ENCODE results near the gene PPP1R18.

The PPP1R18 gene

GRCh38 chr6:30655743-30656094 is 30.7 kb downstream of the PPP1R18 start:
- no peak overlapping the region for H3K4me3 ChIP-seq (replicated peaks; ENCODE audit: low read depth, low read length)
- no peak for DNase-seq (ENCODE audit: extremely low read depth, insufficient read length)
- peaks cover 49% of the 10 kb centered on the region for H3K36me3 ChIP-seq (ENCODE audit: control insufficient read depth, insufficient read depth, low read length)

GRCh38 chr6:30654798-30655742 is 31.4 kb downstream of the PPP1R18 start:
- TF ChIP-seq CTCF (IDR thresholded peaks at IDR 0.05; ENCODE audit: insufficient read depth, low read length, poor library complexity, severe bottlenecking), result no peak
- Histone ChIP-seq H3K36me3 (ENCODE audit: control insufficient read depth, insufficient read depth, low read length) (peaks cover 45% of the 10 kb centered on the region), H3K4me3 (replicated peaks; ENCODE audit: low read depth, low read length) (no peak overlapping the region), H3K27me3 (replicated peaks; ENCODE audit: control insufficient read depth, insufficient read depth, low read length) (no peaks in the 10 kb centered on the region)
- DNase-seq (ENCODE audit: extremely low read depth, insufficient read length), result no peak

More at GRCh38 chr6:30655743-30656094, 30.7 kb downstream of the PPP1R18 start:
- no peaks in the 10 kb centered on the region for H3K27me3 ChIP-seq (replicated peaks; ENCODE audit: control insufficient read depth, insufficient read depth, low read length)
- no peak for TF ChIP-seq CTCF (IDR thresholded peaks at IDR 0.05; ENCODE audit: insufficient read depth, low read length, poor library complexity, severe bottlenecking)

GRCh38 chr6:30651143-30651542 is 35.3 kb downstream of the PPP1R18 start:
- no peaks in the 10 kb centered on the region for H3K27me3 ChIP-seq (replicated peaks; ENCODE audit: control insufficient read depth, insufficient read depth, low read length)
- TF ChIP-seq CTCF (IDR thresholded peaks at IDR 0.05; ENCODE audit: insufficient read depth, low read length, poor library complexity, severe bottlenecking), result no peak
- no peak overlapping the region for H3K4me3 ChIP-seq (replicated peaks; ENCODE audit: low read depth, low read length)
- peaks cover 29% of the 10 kb centered on the region for H3K36me3 ChIP-seq (ENCODE audit: control insufficient read depth, insufficient read depth, low read length)
- DNase-seq (ENCODE audit: extremely low read depth, insufficient read length), result no peak

- peak overlapping the region; percentile 95 for H3K4me3 ChIP-seq (replicated peaks; ENCODE audit: low read depth, low read length)
- peaks cover 14% of the 10 kb centered on the region for H3K36me3 ChIP-seq (ENCODE audit: control insufficient read depth, insufficient read depth, low read length)
- no peak for TF ChIP-seq CTCF (IDR thresholded peaks at IDR 0.05; ENCODE audit: insufficient read depth, low read length, poor library complexity, severe bottlenecking)
- DNase-seq (ENCODE audit: extremely low read depth, insufficient read length), result peak; percentile 85
- no peaks in the 10 kb centered on the region for H3K27me3 ChIP-seq (replicated peaks; ENCODE audit: control insufficient read depth, insufficient read depth, low read length)
Measured at GRCh38 chr6:30647242-30648116, 39.0 kb downstream of the PPP1R18 start.

- H3K27me3 ChIP-seq (replicated peaks; ENCODE audit: control insufficient read depth, insufficient read depth, low read length), result no peaks in the 10 kb centered on the region
- peak within 1 kb of the TSS; percentile 95 for H3K4me3 ChIP-seq (replicated peaks; ENCODE audit: low read depth, low read length)
- H3K36me3 ChIP-seq (ENCODE audit: control insufficient read depth, insufficient read depth, low read length), result peaks cover 12% of the 10 kb centered on the region
- TF ChIP-seq CTCF (IDR thresholded peaks at IDR 0.05; ENCODE audit: insufficient read depth, low read length, poor library complexity, severe bottlenecking), result no peak
- DNase-seq (ENCODE audit: extremely low read depth, insufficient read length), result peak; percentile 92
Measured at GRCh38 chr6:30646450-30647241, 39.8 kb downstream of the PPP1R18 start, which contains the start of gene C6orf136. Gene C6orf136 (plus strand): TSS chr6:30647133. CDS start chr6:30647232, 99 bp downstream.

Measured in GM06990 (cell line).